Measurements from ENCODE around the gene BASP1. TPM values are rescaled to one million over a fixed set of nuclear protein-coding genes. Genes with fewer than 3 reads are reported as not detected.

Gene BASP1
- total RNA-seq, 1 experiment from 2014 or later: not detected

DNA sequence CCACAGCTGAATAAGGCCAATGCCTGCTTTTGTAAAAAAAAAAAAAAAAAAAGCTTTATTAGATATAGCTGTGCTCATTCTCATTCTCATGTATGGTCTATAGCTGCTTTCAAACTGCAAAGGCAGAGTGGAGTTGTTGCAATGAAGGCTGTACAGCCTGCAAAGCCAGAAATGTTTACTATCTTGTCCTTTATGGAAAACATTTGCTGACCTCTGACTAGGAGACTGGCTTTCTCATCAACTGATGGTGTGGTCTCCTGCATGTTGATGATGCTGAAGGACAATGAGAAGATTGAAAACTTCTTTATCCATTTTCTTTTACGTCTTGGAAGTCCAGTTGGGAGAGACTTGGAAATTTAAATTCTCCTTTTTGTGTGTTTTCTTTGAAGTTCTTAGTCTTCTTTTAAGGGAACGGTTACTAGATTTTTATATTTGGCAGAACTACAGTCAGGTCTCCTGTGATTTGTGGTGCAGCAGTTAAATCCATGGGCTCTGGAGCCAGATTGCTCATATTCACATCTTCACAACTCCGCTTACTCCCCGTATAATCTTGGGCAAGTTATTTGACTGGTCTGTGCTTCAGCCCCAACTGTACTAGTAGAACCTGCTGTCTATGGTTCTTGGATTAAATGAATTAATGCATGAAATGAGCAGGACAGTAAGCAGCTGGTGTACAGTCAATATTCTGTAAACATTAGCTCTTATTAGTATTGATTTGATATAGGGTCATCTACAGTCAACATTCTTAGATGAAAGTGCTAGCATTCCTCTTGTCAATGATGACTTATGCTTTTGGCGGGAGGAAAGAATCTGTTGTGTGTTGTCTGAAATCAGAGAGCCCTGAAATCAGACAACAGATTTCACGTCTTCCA, 39.7 kb upstream of the BASP1 start:
- Mint-ChIP-seq H3K27me3 (ENCODE audit: unreplicated experiment) (no peaks in the 10 kb centered on the region), H3K4me1 (ENCODE audit: low read depth, unreplicated experiment) (peaks cover 13% of the 10 kb centered on the region), H3K27ac (ENCODE audit: unreplicated experiment) (no peak overlapping the region), H3K4me3 (ENCODE audit: low read depth, unreplicated experiment) (no peak overlapping the region), H3K9me3 (ENCODE audit: low read depth, unreplicated experiment) (no peaks in the 10 kb centered on the region), H3K36me3 (ENCODE audit: insufficient read depth, unreplicated experiment) (no peaks in the 10 kb centered on the region)
- TF ChIP-seq, protein P1, sequence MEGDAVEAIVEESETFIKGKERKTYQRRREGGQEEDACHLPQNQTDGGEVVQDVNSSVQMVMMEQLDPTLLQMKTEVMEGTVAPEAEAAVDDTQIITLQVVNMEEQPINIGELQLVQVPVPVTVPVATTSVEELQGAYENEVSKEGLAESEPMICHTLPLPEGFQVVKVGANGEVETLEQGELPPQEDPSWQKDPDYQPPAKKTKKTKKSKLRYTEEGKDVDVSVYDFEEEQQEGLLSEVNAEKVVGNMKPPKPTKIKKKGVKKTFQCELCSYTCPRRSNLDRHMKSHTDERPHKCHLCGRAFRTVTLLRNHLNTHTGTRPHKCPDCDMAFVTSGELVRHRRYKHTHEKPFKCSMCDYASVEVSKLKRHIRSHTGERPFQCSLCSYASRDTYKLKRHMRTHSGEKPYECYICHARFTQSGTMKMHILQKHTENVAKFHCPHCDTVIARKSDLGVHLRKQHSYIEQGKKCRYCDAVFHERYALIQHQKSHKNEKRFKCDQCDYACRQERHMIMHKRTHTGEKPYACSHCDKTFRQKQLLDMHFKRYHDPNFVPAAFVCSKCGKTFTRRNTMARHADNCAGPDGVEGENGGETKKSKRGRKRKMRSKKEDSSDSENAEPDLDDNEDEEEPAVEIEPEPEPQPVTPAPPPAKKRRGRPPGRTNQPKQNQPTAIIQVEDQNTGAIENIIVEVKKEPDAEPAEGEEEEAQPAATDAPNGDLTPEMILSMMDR (IDR thresholded peaks at IDR 0.05; ENCODE audit: unreplicated experiment): no peak
- no TSS peak for BruUV-seq (replicated peaks)
- intact Hi-C loops (cut with micrococcal nuclease; ENCODE audit: unreplicated experiment): no loop called here
- DNase-seq: no peak
- CTCF ChIA-PET: interaction anchor here (0.5 to 0.9 kb wide), 3 partner anchors 12 to 440 kb away, joined by 3 to 4 read pairs (median 3); no protein-coding TSS in a partner anchor

DNA sequence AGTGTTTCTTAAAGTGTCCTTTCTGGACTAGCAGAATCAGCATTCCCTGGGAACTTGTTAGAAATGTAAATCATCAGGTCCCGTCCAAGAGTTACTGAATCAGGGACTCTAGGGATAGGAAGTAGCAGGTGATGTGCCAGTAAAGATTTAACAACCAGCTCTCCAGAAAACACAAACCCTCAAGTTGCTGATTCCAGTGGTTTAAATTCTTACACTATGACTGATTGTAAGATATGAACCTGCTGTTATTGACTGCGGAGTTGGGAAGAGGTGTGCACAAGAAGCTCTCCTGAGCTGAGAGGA, 39.1 kb upstream of the BASP1 start:
- no peaks in the 10 kb centered on the region for H3K9me3 Mint-ChIP-seq (ENCODE audit: low read depth, unreplicated experiment)
- no peaks in the 10 kb centered on the region for H3K27me3 Mint-ChIP-seq (ENCODE audit: unreplicated experiment)
- no TSS peak for BruUV-seq (replicated peaks)
- CTCF ChIA-PET: interaction anchor here (0.5 to 0.9 kb wide), 2 partner anchors 11 to 440 kb away, joined by 3 read pairs; no protein-coding TSS in a partner anchor
- no peak overlapping the region for H3K27ac Mint-ChIP-seq (ENCODE audit: unreplicated experiment)
- H3K36me3 Mint-ChIP-seq (ENCODE audit: insufficient read depth, unreplicated experiment): no peaks in the 10 kb centered on the region
- no peak overlapping the region for H3K4me3 Mint-ChIP-seq (ENCODE audit: low read depth, unreplicated experiment)
- intact Hi-C loops (cut with micrococcal nuclease; ENCODE audit: unreplicated experiment): no loop called here
- DNase-seq: no peak
- peaks cover 13% of the 10 kb centered on the region for H3K4me1 Mint-ChIP-seq (ENCODE audit: low read depth, unreplicated experiment)
- TF ChIP-seq, protein P1 (IDR thresholded peaks at IDR 0.05; ENCODE audit: unreplicated experiment): no peak

DNA sequence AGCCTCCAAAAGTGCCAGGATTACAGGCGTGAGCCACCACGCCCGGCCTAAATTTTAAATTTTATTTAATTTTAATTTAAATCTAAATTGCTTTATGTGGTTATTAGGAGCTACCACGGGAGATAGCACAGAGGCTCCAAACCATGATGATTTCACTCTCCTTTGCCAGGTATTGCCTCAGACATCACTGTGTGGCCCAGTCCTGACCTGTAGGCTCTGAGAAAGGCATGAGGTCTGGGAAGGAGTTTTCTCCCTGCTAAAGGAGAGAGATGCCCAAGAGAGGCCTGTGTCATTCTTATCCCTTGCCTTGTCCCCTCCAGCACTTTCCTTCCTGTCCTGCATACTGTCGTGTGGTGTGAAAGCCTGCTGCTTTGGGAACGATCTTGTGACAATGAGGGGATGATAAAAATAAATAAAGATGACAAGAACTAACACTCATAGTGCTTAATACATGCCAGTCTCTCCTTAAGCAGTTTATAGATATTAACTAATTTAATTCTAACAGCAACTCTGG, 37.0 kb upstream of the BASP1 start:
- Mint-ChIP-seq H3K36me3 (ENCODE audit: insufficient read depth, unreplicated experiment) (no peaks in the 10 kb centered on the region), H3K9me3 (ENCODE audit: low read depth, unreplicated experiment) (no peaks in the 10 kb centered on the region), H3K27me3 (ENCODE audit: unreplicated experiment) (no peaks in the 10 kb centered on the region), H3K27ac (ENCODE audit: unreplicated experiment) (no peak overlapping the region), H3K4me3 (ENCODE audit: low read depth, unreplicated experiment) (no peak overlapping the region), H3K4me1 (ENCODE audit: low read depth, unreplicated experiment) (peaks cover 13% of the 10 kb centered on the region)
- no peak for DNase-seq
- intact Hi-C loops (cut with micrococcal nuclease; ENCODE audit: unreplicated experiment): loop anchor here (10.0 kb wide), 1 partner anchor 126 kb away; no protein-coding TSS in a partner anchor
- CTCF ChIA-PET: interaction anchor here (1.4 kb wide), 1 partner anchor 10 kb away, joined by 3 read pairs; no protein-coding TSS in a partner anchor
- no TSS peak for BruUV-seq (replicated peaks)
- TF ChIP-seq, protein P1 (IDR thresholded peaks at IDR 0.05; ENCODE audit: unreplicated experiment): no peak

DNA sequence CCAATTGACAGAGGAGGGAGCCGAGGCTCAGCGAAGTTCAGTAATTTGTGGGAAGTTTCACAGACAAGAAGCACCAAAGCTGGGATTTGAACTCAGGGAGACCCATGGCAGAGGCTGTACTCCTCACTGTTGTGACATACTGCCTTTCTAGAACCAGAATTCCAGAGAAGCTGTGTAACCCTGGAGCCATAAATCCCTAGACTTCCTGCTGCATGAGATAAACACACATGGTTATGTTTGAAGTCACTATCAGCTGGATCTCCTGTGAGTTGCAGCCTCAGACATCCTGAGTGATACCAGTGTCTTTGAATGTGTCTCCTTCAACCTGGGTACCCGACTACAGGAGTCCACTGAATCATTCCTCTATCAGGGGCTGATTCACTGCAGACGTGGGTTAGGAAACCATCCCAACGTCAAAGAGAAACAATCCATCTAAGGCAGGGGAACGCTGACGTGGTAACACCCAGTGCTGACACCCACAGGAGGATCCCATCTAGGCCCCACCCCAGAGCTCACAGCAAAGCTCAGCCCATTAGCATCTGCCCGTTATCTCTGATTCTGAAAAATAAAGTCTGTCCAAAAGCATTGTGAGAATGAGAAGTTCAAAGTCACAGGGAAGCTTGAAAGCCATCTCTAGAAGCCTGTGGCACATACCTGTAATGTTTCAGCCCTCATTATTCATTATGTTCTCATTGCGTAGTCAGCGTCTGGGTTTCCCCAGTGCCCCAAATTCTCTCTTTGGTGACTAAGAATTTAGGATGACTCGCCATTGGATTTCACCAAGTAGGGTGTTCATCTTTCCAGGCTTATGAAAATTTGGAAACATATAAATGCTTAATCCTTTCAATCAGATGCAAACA, 36.3 kb upstream of the BASP1 start:
- DNase-seq: no peak
- TF ChIP-seq, protein P1 (IDR thresholded peaks at IDR 0.05; ENCODE audit: unreplicated experiment): no peak
- BruUV-seq (replicated peaks): no TSS peak
- intact Hi-C loops (cut with micrococcal nuclease; ENCODE audit: unreplicated experiment): loop anchor here (10.0 kb wide), 1 partner anchor 126 kb away; no protein-coding TSS in a partner anchor
- no peaks in the 10 kb centered on the region for H3K9me3 Mint-ChIP-seq (ENCODE audit: low read depth, unreplicated experiment)
- CTCF ChIA-PET: interaction anchor here (1.4 kb wide), 1 partner anchor 9 kb away, joined by 3 read pairs; no protein-coding TSS in a partner anchor
- no peaks in the 10 kb centered on the region for H3K36me3 Mint-ChIP-seq (ENCODE audit: insufficient read depth, unreplicated experiment)
- no peaks in the 10 kb centered on the region for H3K27me3 Mint-ChIP-seq (ENCODE audit: unreplicated experiment)
- peaks cover 13% of the 10 kb centered on the region for H3K4me1 Mint-ChIP-seq (ENCODE audit: low read depth, unreplicated experiment)
- no peak overlapping the region for H3K27ac Mint-ChIP-seq (ENCODE audit: unreplicated experiment)
- no peak overlapping the region for H3K4me3 Mint-ChIP-seq (ENCODE audit: low read depth, unreplicated experiment)
